ENCODE measurements around the gene ELFN2. TPM values are rescaled to one million over a fixed set of nuclear protein-coding genes. Genes with fewer than 3 reads are reported as not detected.
A peak's percentile ranks its signal among the peaks of the same experiment; 100 is the strongest.

ELFN2 gene
- total and polyA plus RNA-seq, 2 of the 13 experiments (the other 11 are each of a cell fraction or from before 2014, with no cell fraction given): 0.01 TPM; not detected in 1

- TF ChIP-seq FLYWCH1 (CRISPR knock-in tag; IDR thresholded peaks at IDR 0.05) (no peak), SRY (CRISPR knock-in tag; IDR thresholded peaks at IDR 0.05) (no peak), ZNF124 (CRISPR knock-in tag; IDR thresholded peaks at IDR 0.05) (no peak), ZBTB38 (CRISPR knock-in tag; IDR thresholded peaks at IDR 0.05) (no peak), ATF5 (CRISPR knock-in tag; IDR thresholded peaks at IDR 0.05; ENCODE audit: low read depth) (no peak)
Observed at GRCh38 chr22:37443086-37443485, 15.8 kb upstream of the ELFN2 start (continued).

DNA sequence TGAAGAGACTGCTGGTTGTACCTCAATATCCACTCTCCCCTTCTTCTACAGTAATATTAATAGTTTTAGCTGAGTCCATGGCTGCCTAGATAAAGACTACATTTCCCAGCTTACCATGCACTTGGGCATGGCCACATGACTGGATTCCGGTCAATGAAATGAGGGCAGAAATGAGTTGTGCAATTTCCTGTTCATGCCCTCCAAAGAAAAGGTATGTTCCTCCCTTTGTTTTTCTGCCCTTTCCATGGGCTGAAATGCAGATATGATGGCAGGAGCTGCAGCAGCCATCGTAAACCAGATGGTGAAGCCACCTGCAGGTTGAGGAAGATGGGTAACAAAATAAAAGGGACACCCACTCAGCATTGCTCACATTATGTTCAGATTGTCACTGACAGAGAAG lies 15.3 kb upstream of the ELFN2 start:
- FAIRE-seq: no peak
- H2AFZ ChIP-seq (ENCODE audit: low read length): no peak overlapping the region
- TF ChIP-seq CEBPB (IDR thresholded peaks at IDR 0.05; ENCODE audit: borderline replicate concordance, low read depth, low read length) (peak; percentile 79), HCFC1 (IDR thresholded peaks at IDR 0.05; ENCODE audit: low read depth, low read length) (peak; percentile 35; the same call in 1 of the 2 replicates), ATRX (CRISPR knock-in tag; IDR thresholded peaks at IDR 0.05; ENCODE audit: borderline replicate concordance) (no peak), GABPA (IDR thresholded peaks at IDR 0.05; ENCODE audit: low read depth, low read length) (no peak; the same call in 1 of the 2 replicates), GABPA (CRISPR knock-in tag; IDR thresholded peaks at IDR 0.05; ENCODE audit: low read depth) (peak; percentile 81), CAMTA2 (CRISPR knock-in tag; IDR thresholded peaks at IDR 0.05; ENCODE audit: borderline replicate concordance) (no peak), CEBPG (CRISPR knock-in tag; IDR thresholded peaks at IDR 0.05) (peak; percentile 90), NFKBIZ (CRISPR knock-in tag; IDR thresholded peaks at IDR 0.05) (no peak), NFYB (CRISPR knock-in tag; IDR thresholded peaks at IDR 0.05) (0 out of 2 replicates have a peak, but pooled peaks have one; percentile 49), MTA3 (CRISPR knock-in tag; IDR thresholded peaks at IDR 0.05) (no peak), KDM2A (CRISPR knock-in tag; IDR thresholded peaks at IDR 0.05; ENCODE audit: borderline replicate concordance, low read depth) (no peak), ZNF317 (CRISPR knock-in tag; IDR thresholded peaks at IDR 0.05) (no peak), RCOR2 (CRISPR knock-in tag; IDR thresholded peaks at IDR 0.05) (no peak), ZNF354B (CRISPR knock-in tag; IDR thresholded peaks at IDR 0.05) (no peak), THAP11 (CRISPR knock-in tag; IDR thresholded peaks at IDR 0.05) (peak; percentile 97), ZNF350 (CRISPR knock-in tag; IDR thresholded peaks at IDR 0.05; ENCODE audit: borderline replicate concordance, low read depth) (no peak), NFYC (CRISPR knock-in tag; IDR thresholded peaks at IDR 0.05) (peak; percentile 68), SKI (IDR thresholded peaks at IDR 0.05; ENCODE audit: partially characterized antibody) (no peak)
- TF ChIP-seq, protein P1, sequence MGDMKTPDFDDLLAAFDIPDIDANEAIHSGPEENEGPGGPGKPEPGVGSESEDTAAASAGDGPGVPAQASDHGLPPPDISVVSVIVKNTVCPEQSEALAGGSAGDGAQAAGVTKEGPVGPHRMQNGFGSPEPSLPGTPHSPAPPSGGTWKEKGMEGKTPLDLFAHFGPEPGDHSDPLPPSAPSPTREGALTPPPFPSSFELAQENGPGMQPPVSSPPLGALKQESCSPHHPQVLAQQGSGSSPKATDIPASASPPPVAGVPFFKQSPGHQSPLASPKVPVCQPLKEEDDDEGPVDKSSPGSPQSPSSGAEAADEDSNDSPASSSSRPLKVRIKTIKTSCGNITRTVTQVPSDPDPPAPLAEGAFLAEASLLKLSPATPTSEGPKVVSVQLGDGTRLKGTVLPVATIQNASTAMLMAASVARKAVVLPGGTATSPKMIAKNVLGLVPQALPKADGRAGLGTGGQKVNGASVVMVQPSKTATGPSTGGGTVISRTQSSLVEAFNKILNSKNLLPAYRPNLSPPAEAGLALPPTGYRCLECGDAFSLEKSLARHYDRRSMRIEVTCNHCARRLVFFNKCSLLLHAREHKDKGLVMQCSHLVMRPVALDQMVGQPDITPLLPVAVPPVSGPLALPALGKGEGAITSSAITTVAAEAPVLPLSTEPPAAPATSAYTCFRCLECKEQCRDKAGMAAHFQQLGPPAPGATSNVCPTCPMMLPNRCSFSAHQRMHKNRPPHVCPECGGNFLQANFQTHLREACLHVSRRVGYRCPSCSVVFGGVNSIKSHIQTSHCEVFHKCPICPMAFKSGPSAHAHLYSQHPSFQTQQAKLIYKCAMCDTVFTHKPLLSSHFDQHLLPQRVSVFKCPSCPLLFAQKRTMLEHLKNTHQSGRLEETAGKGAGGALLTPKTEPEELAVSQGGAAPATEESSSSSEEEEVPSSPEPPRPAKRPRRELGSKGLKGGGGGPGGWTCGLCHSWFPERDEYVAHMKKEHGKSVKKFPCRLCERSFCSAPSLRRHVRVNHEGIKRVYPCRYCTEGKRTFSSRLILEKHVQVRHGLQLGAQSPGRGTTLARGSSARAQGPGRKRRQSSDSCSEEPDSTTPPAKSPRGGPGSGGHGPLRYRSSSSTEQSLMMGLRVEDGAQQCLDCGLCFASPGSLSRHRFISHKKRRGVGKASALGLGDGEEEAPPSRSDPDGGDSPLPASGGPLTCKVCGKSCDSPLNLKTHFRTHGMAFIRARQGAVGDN (CRISPR knock-in tag; IDR thresholded peaks at IDR 0.05): no peak

More for the DNA sequence above, 15.3 kb upstream of the ELFN2 start:
- intact Hi-C loops (cut with micrococcal nuclease; ENCODE audit: unreplicated experiment): no loop called here
- 71% methylated on average over 2 of the region's 2 CpGs for WGBS (ENCODE audit: low lambda C conversion rate)
- DNase-seq (ENCODE audit: low spot score) (peak; percentile 18), ATAC-seq (no peak)
- in situ Hi-C loops (cut with HindIII; ENCODE audit: extremely low pct_ligation_motif_present, low pct_unique_long_range_greater_than_20kb): no loop called here
- no peak overlapping the region for H3K27ac ChIP-seq (ENCODE audit: extremely low read length, insufficient read depth, low read length)
- peaks cover 0 to 2% of the 10 kb centered on the region in 2 experiments; a peak in 2 of 5 replicates for H3K27me3 ChIP-seq (ENCODE audit: control insufficient read depth in 1 of 2, insufficient read depth in 2 of 2, low read length in 2 of 2)
- no peak overlapping the region for H3K4me3 ChIP-seq (replicated peaks in 1 of 3; ENCODE audit: insufficient read depth in 1 of 3, low read depth in 2 of 3, low read length in 3 of 3)
- H3K9ac ChIP-seq (ENCODE audit: insufficient read depth, low read depth, low read length): no peak overlapping the region
- POLR2A ChIA-PET: no interaction called here
- no peaks in the 10 kb centered on the region for H4K20me1 ChIP-seq (ENCODE audit: insufficient read depth, low read length)
- H3K36me3 ChIP-seq (replicated peaks in 1 of 2; ENCODE audit: control insufficient read depth in 1 of 2, insufficient read depth in 2 of 2, low read length in 2 of 2): no peaks in the 10 kb centered on the region
- no peak overlapping the region for H3K4me2 ChIP-seq (ENCODE audit: low read depth, low read length)
- H3K4me1 ChIP-seq (ENCODE audit: insufficient read depth, low read length): peaks cover 11% of the 10 kb centered on the region
- no TSS peak for BruUV-seq (replicated peaks)
- H3K79me2 ChIP-seq (ENCODE audit: insufficient read depth, low read length): no peaks in the 10 kb centered on the region
- CTCF ChIA-PET (ENCODE audit: low intra/inter-chr PET ratio, low total read pairs): no interaction called here
- H3K9me3 ChIP-seq (ENCODE audit: low read length): no peaks in the 10 kb centered on the region

Measured in HepG2 (cell line).